ENCODE results near the gene GADD45G.

GADD45G gene

DNA sequence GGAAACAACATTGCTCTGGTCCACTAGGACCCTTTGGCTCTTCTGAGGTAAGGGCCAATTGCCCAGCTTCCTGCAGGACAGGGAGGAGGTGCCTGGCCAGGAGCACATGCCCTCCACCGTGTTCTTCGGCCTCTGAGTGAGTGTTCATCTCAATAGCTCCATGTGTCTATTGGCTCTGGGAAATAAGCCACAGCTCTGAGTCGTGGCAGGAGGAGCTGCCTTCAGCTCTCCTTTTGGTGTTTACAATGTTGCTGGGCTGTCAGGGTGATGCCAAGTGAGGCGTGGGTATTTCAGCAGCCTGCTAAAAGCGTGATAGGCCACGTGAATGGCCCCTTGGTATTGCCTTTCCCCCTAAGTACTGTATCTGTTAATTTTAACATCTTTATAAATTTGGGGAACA is 26.6 kb downstream of the GADD45G start:
- TF ChIP-seq, protein P1, sequence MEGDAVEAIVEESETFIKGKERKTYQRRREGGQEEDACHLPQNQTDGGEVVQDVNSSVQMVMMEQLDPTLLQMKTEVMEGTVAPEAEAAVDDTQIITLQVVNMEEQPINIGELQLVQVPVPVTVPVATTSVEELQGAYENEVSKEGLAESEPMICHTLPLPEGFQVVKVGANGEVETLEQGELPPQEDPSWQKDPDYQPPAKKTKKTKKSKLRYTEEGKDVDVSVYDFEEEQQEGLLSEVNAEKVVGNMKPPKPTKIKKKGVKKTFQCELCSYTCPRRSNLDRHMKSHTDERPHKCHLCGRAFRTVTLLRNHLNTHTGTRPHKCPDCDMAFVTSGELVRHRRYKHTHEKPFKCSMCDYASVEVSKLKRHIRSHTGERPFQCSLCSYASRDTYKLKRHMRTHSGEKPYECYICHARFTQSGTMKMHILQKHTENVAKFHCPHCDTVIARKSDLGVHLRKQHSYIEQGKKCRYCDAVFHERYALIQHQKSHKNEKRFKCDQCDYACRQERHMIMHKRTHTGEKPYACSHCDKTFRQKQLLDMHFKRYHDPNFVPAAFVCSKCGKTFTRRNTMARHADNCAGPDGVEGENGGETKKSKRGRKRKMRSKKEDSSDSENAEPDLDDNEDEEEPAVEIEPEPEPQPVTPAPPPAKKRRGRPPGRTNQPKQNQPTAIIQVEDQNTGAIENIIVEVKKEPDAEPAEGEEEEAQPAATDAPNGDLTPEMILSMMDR (IDR thresholded peaks at IDR 0.05; ENCODE audit: insufficient read depth, low read depth, low read length, missing control alignments), result no peak
- H3K4me3 ChIP-seq (ENCODE audit: low read depth, low read length), result no peak overlapping the region
- no peak for DNase-seq (ENCODE audit: low read depth)

DNA sequence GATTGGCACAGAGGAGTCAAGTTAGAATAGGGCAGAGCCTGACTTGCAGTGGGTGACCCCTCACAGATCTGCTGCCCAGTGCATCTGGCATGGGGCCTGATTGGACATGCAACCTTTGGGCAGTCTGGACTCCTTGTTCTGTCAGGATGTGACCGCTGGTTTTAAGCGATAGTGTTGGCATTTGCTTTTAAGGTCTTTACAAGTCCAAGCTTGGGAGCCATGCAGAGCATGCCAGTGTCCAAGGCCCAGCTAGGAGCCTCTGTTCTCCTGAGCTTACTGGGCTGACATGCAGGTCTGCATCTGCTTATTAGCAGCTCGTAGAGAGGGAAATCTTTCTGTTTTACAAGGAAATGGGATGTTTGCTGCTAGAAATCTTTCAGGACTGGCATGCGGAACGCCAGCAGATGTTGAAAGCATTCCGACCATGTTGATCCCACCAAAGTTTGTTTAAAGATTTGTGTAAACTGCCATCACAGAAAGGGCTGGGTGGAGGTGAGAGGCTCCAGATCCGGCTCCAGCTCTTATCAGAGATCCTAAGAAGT is 27.5 kb downstream of the GADD45G start:
- TF ChIP-seq, protein P1 (IDR thresholded peaks at IDR 0.05; ENCODE audit: insufficient read depth, low read depth, low read length, missing control alignments), result no peak
- no peak for DNase-seq (ENCODE audit: low read depth)

DNA sequence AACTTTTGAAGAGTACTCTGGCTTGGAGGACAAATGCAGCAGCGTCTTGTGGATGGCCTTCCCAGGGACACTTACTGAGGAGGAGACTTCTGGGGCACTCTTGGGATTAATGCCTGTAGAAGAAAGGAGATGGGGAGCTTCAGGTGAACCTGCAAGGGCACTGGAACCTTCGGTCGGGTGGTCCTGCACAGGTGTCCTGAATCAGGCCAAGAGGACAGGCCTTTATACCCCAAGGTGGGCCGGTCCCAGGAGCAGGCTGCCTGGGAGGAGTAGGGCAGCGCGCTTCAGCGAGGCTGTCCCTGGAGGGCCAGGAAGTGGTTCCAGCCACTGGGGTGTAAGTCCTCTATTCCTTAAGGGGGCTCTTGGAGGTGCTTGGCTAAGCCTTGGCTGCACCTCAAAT is 27.9 kb downstream of the GADD45G start:
- TF ChIP-seq, protein P1 (IDR thresholded peaks at IDR 0.05; ENCODE audit: insufficient read depth, low read depth, low read length, missing control alignments), result no peak
- H3K4me3 ChIP-seq (ENCODE audit: low read depth, low read length), result no peak overlapping the region
- DNase-seq (ENCODE audit: low read depth), result no peak

More for the DNA sequence above, 27.5 kb downstream of the GADD45G start:
- H3K4me3 ChIP-seq (ENCODE audit: low read depth, low read length), result no peak overlapping the region

DNA sequence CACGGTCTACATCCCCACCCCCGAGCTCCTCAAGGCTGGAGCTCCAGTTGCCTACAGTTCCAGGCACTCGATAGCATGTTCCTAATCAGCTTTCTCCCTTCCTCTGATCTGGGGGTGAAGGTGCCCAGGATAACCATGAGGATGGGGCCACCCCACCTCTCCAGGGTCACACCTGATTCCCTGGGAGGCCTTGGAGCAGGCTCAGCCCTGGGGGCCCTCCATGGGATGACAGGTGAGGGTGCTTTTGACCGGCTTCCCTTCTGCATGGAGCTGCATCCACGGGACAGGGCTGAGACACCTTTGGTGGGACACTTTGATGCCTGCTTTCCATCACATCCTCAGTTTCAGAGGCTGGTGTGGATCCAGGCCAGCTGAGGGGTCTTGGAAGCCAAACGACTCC is 28.6 kb downstream of the GADD45G start:
- no peak overlapping the region for H3K4me3 ChIP-seq (ENCODE audit: low read depth, low read length)
- no peak for DNase-seq (ENCODE audit: low read depth)

DNA sequence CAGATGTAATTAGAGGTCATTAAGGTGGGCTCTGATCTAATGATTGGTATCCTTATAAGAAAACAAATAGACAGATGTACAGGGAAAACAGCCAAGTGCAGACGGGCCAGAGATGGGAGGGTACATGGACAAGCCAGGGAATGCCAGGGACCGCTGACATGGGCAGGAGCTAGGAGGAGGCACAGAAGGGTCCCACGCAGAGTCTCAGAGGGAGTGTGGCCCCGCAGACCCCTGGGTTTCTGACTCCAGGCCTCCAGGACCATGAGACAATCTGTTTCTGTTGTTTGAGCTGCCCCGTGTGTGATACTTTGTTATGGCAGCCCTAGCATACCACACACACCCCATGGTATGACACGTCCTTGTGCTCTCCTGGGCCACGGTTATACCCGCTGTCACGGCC is 29.1 kb downstream of the GADD45G start:
- TF ChIP-seq, protein P1 (IDR thresholded peaks at IDR 0.05; ENCODE audit: insufficient read depth, low read depth, low read length, missing control alignments), result no peak
- H3K4me3 ChIP-seq (ENCODE audit: low read depth, low read length), result no peak overlapping the region
- DNase-seq (ENCODE audit: low read depth), result no peak

More for the DNA sequence above, 28.6 kb downstream of the GADD45G start:
- TF ChIP-seq, protein P1 (IDR thresholded peaks at IDR 0.05; ENCODE audit: insufficient read depth, low read depth, low read length, missing control alignments), result no peak

DNA sequence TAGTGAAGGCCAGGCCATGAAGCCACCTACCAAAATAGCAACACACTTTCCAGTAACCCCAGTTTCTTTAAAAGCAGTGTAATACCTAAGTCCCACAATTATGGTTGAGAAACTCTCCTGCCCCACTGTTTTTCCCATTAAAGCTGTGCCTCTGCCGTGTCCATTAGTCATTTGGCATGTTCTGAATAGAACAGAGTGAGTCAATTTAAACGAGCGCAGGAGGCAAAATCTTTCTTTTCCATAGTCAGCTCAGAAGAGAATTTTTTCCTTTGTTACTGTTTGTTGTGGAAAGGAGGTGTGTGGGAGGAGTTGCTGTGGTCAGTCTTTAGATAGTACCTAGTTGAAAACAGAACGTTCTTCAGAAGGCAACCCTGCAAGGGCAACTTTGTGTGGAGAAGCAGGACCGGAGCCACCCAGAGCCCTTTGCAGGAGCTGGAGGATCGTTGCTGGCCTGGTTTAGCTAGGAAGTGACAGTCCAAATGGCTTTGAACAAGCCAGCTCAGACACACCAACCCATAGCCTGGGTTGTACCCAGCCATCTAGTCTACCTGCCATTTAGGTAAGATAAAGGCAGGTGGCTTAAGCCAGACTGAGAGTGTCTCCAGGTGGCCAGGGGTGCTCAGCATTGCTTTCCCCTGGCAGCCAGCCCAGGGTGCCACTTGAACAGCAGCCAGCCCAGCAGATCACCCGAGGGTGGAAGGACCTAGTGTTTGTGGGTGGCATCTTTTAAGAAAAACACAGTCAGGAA is 30.4 kb downstream of the GADD45G start:
- no peak overlapping the region for H3K4me3 ChIP-seq (ENCODE audit: low read depth, low read length)
- DNase-seq (ENCODE audit: low read depth), result no peak
- TF ChIP-seq, protein P1 (IDR thresholded peaks at IDR 0.05; ENCODE audit: insufficient read depth, low read depth, low read length, missing control alignments), result no peak
